Measurements from ENCODE around the gene PCBP4.

DNA sequence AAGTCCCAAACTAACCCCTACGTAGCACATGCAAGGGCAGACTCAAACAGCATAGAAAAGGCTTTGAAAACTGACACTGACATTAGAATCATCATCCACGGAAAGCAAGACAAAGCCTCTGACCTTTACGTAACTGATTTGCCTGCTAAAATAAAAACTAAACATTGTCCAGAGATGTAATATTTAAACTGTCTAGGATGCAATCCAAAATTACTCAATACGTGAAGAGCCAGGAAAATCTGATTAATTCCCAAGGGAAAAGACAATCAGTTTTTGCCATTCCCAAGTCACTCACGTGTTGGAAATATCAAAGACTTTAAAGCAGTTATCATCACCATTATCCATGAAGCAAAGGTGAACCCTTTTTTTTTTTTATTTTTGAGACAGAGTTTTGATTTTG lies 50.8 kb downstream of the PCBP4 start:
- TF ChIP-seq POLR2A (IDR thresholded peaks at IDR 0.05; ENCODE audit: low read depth, low read length) (no peak), TAF1 (IDR thresholded peaks at IDR 0.05; ENCODE audit: borderline replicate concordance, low read depth, low read length) (no peak)
